GM12878 (cell line): ENCODE measurements around the gene SEMA3D. TPM values are rescaled to one million over a fixed set of nuclear protein-coding genes. Genes with fewer than 3 reads are reported as not detected.

Experiments
- ATAC-seq: fragments of 200-7000 bp; cut with Tn5 transposase; 3 replicates; pipeline ENCODE4 v1.9.1; 2020; ENCODE audit warnings: mild to moderate bottlenecking, moderate library complexity
- BruUV-seq: library from RNA; stranded (reverse); fragments of 400-500 nt; replicated peaks from 2 replicates; lab custom pipeline; 2021; lab: Mats Ljungman, UMichigan
- CTCF ChIA-PET: fragments of 300-600 bp; sonication (Branson Sonifier 250); formaldehyde crosslinking; extraction: SDS; loops from one replicate; lab custom pipeline; 2021; ENCODE audit warnings: inconsistent platforms; lab: Yijun Ruan, JAX
- POLR2A ChIA-PET: fragments of 350-600 bp; formaldehyde crosslinking; extraction: SDS; loops from one replicate; lab custom pipeline; 2021; ENCODE audit warnings: inconsistent platforms; lab: Charles Lee
- RAD21 ChIA-PET: fragments of 300-600 bp; sonication (Branson Sonifier 250); formaldehyde crosslinking; loops from one replicate; lab custom pipeline; 2023; ENCODE audit warnings: antibody characterized with exemption; ENCODE audit not compliant: unreplicated experiment; lab: Charles Lee
- SMC1A ChIA-PET: fragments of 300-600 bp; sonication (Branson Sonifier 250); formaldehyde crosslinking; loops from one replicate; lab custom pipeline; 2023; ENCODE audit not compliant: unreplicated experiment, uncharacterized antibody; lab: Charles Lee
- DNase-seq: peaks from one replicate; pipeline ENCODE4 v3.0.0-alpha.2; 2011; ENCODE audit warnings: low read depth, low spot score
- FAIRE-seq: peaks from 3 replicates; lab custom pipeline; 2011; peaks lifted over from hg19 to GRCh38; lab: Jason Lieb, UNC
- H2AFZ ChIP-seq: 2 replicates; pipeline ENCODE4 v1.6.0; 2011; ENCODE audit warnings: low read depth, low read length, control low read depth; ENCODE audit not compliant: control insufficient read depth
- H3K27ac ChIP-seq: 2 replicates; pipeline ENCODE4 v1.5.1; 2011; ENCODE audit warnings: control low read depth; ENCODE audit not compliant: control insufficient read depth, insufficient read depth
- H3K27me3 ChIP-seq, 2 experiments: replicated peaks in 1 of 2; 2 replicates each; pipeline versions ENCODE4 v1.6.0 to v1.6.1; 2011; ENCODE audit warnings: low read length in 1 of 2; ENCODE audit not compliant: control insufficient read depth in 2 of 2, insufficient read depth in 2 of 2
- H3K36me3 ChIP-seq, 2 experiments: 2 replicates each; pipeline ENCODE4 v1.5.1; 2011; ENCODE audit warnings: low read length in 1 of 2; ENCODE audit not compliant: control insufficient read depth in 2 of 2, insufficient read depth in 2 of 2
- H3K4me1 ChIP-seq: 2 replicates; pipeline ENCODE4 v1.6.1; 2011; ENCODE audit warnings: mild to moderate bottlenecking, low read length, moderate library complexity, mixed read lengths; ENCODE audit not compliant: control insufficient read depth, insufficient read depth
- H3K4me2 ChIP-seq: 2 replicates; pipeline ENCODE4 v1.6.0; 2011; ENCODE audit warnings: control low read depth; ENCODE audit not compliant: control insufficient read depth, insufficient read depth
- H3K4me3 ChIP-seq: fragments of 200-600 bp; sonication (generic); 2 replicates; pipeline ENCODE4 v1.5.1; 2016
- H3K79me2 ChIP-seq: 2 replicates; pipeline ENCODE4 v1.6.0; 2011; ENCODE audit warnings: low read length; ENCODE audit not compliant: control insufficient read depth, insufficient read depth
- H3K9ac ChIP-seq: 2 replicates; pipeline ENCODE4 v1.8.0; 2011; ENCODE audit warnings: low read length, control low read depth, mixed read lengths; ENCODE audit not compliant: control insufficient read depth, insufficient read depth
- H3K9me3 ChIP-seq: replicated peaks from 3 replicates; pipeline ENCODE4 v1.5.1; 2011; ENCODE audit warnings: mild to moderate bottlenecking, low read length; ENCODE audit not compliant: control insufficient read depth, insufficient read depth
- H4K20me1 ChIP-seq: 2 replicates; pipeline ENCODE4 v1.6.0; 2011; ENCODE audit not compliant: control insufficient read depth, insufficient read depth
- BHLHE40 ChIP-seq, 2 experiments: fragments of 450-650 bp in 1 of 2; IDR thresholded peaks; 2 replicates each; pipeline ENCODE4 v1.6.1; 2011 to 2017; ENCODE audit warnings: low read depth in 2 of 2, borderline replicate concordance in 1 of 2, improper control_type of control experiment in 1 of 2, low read length in 1 of 2, mild to moderate bottlenecking in 1 of 2
- NRF1 ChIP-seq: conservative IDR thresholded peaks from 2 replicates; pipeline ENCODE4 v1.6.1; 2011; ENCODE audit warnings: mild to moderate bottlenecking, low read depth, low read length, improper control_type of control experiment
- SMAD1 ChIP-seq: fragments of 450-650 bp; IDR thresholded peaks from 2 replicates; pipeline ENCODE4 v1.6.1; 2018; ENCODE audit warnings: mild to moderate bottlenecking, low read depth; ENCODE audit not compliant: partially characterized antibody
- ZSCAN29 ChIP-seq: fragments of 450-650 bp; IDR thresholded peaks from 2 replicates; pipeline ENCODE4 v1.6.1; 2017; ENCODE audit warnings: mild to moderate bottlenecking, moderate library complexity
- whole genome bisulfite sequencing: methylation state at CpG from one replicate; pipeline ENCODE4 v1.1.6; 2016; ENCODE audit warnings: low lambda C conversion rate; ENCODE audit not compliant: insufficient replicate concordance, insufficient coverage; ENCODE audit errors: missing lambda C conversion rate; 5-methylcytosine and 5-hydroxymethylcytosine counted together
- in situ Hi-C: fragments of 300-500 bp; cut with MboI; formaldehyde crosslinking; loops from 9 replicates; pipeline ENCODE4 v1.14.3; 2018; ENCODE audit warnings: mixed read lengths
- intact Hi-C: fragments of 100-400 bp; cut with micrococcal nuclease; formaldehyde crosslinking; loops from one replicate; pipeline ENCODE4 v1.14.2; 2022; ENCODE audit not compliant: unreplicated experiment
- polyA plus RNA-seq, 11 experiments: library from polyadenylated mRNA; depleted of rRNA in 4 of 11; unstranded in 6 of 11; stranded (reverse) in 5 of 11; fragments of >200 nt; fragmentation: Nextera tagmentation in 4 of 11; fragmentation: Illumina TruSeq in 1 of 11; extraction: Ambion mirVana in 4 of 11; extraction: Trizol in 1 of 11; gene quantifications; 1 replicate in 1 of 11; 2 replicates in 10 of 11; pipeline versions ENCODE4 v1.2.1 to v1.2.3, GENCODE V29; 2011 to 2016; ENCODE audit warnings: inconsistent platforms in 2 of 11, missing spikeins in 2 of 11, low read depth in 1 of 11
- total RNA-seq, 4 experiments: library from RNA; depleted of rRNA in 3 of 4; stranded (reverse); fragments of >200 nt in 3 of 4; fragmentation: Illumina TruSeq in 1 of 4; extraction: Trizol in 1 of 4; gene quantifications; 2 replicates each; pipeline versions ENCODE4 v1.2.1 to v1.2.3, GENCODE V29; 2013 to 2021

SEMA3D gene
- total and polyA plus RNA-seq, 10 of the 15 experiments (the other 5 are each of a cell fraction or from before 2014, with no cell fraction given): 0.04 TPM; not detected in 9

DNA sequence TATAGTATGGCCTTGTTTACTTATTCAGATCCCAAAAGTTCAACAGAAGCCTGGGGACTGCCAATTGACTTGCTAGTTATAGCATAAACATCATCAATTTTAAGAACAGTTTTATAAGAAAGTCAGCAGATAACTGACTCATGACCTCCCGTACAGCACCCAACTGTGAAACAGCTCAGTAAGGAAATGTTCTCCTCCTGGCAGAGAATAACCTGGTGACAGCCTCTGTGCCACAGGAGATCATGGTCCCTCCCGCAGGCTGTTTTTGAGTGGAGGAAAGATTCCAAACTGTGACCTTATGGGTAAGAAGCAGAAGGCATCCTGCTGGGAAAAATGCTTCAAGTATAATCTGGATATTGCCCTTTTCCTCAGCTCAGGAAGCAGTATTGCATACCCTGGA is 182.5 kb downstream of the SEMA3D start:
- H3K79me2 ChIP-seq: no peaks in the 10 kb centered on the region
- TF ChIP-seq ZSCAN29 (no peak), BHLHE40 (IDR thresholded peaks at IDR 0.05; ENCODE audit: borderline replicate concordance in 1 of 2, low read depth in 2 of 2, low read length in 1 of 2) (no peak), NRF1 (no peak)
- TF ChIP-seq, all 136 proteins: peak for 0
- H3K4me1 ChIP-seq: no peaks in the 10 kb centered on the region
- no peaks in the 10 kb centered on the region for H3K36me3 ChIP-seq
- no peak overlapping the region for H3K27ac ChIP-seq
- CTCF ChIA-PET: no interaction called here
- in situ Hi-C loops (no loop called here), intact Hi-C loops (no loop called here)
- SMC1A ChIA-PET: interaction anchor here (0.9 kb wide), 1 partner anchor 36 kb away, joined by 4 read pairs; no protein-coding TSS in a partner anchor
- no peak overlapping the region for H3K4me2 ChIP-seq
- no peak for DNase-seq
- no TSS peak for BruUV-seq
- no peaks in the 10 kb centered on the region for H4K20me1 ChIP-seq
- no peak overlapping the region for H2AFZ ChIP-seq
- H3K9me3 ChIP-seq: no peaks in the 10 kb centered on the region
- POLR2A ChIA-PET: no interaction called here
- no peak for ATAC-seq
- RAD21 ChIA-PET: no interaction called here
- no peak overlapping the region for H3K4me3 ChIP-seq
- no peak overlapping the region for H3K9ac ChIP-seq
- FAIRE-seq: no peak
- no peaks in the 10 kb centered on the region for H3K27me3 ChIP-seq
- WGBS: 24% methylated on average over 2 of the region's 2 CpGs

DNA sequence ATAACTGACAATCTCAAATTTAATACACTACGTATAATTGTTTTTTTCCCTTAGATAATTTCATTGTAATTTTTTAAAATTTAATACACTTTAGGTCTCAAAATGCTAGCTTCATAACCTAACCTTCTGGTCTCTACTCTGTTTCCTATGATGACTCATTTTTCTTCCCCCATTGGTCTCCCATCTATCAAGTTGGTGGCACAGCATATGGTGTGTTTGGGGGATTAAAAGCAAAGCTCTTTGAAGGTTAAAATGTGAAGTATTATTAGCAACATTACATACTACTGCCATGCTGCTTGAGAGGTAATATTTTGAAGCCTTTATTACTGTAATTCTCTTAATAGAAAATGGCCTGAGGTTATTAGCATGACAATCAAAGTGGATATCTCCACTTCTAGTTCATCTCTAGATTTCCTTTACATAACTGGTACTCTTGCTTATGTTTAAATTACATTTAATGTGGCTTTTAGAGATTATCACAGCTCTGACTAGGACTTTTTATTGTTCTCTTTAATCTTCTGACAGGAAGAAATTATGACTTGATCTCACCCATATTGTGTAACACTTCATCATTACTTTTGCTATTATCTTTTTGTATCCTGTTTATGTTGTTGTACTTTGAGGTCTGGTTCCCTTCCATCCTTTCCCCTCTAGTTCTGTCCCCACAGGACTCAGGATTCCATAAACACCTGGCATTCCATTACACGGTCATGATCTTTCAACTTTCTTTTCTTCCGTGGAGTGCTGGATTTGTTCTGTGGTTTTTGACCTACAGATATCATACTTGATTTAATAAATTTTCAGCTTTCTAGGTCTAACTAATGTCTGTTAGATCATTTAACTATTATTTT is 185.1 kb downstream of the SEMA3D start:
- DNase-seq: no peak
- no peak overlapping the region for H3K4me2 ChIP-seq
- no peak overlapping the region for H3K9ac ChIP-seq
- no peak for FAIRE-seq
- no peaks in the 10 kb centered on the region for H3K36me3 ChIP-seq
- no peaks in the 10 kb centered on the region for H4K20me1 ChIP-seq
- no peaks in the 10 kb centered on the region for H3K79me2 ChIP-seq
- WGBS: 49% methylated on average over 3 of the region's 3 CpGs
- H3K9me3 ChIP-seq: no peaks in the 10 kb centered on the region
- SMC1A ChIA-PET: interaction anchor here (1.8 kb wide), 1 partner anchor 1025 kb away, joined by 4 read pairs; no protein-coding TSS in a partner anchor
- RAD21 ChIA-PET: no interaction called here
- intact Hi-C loops (no loop called here), in situ Hi-C loops (no loop called here)
- H3K4me3 ChIP-seq: no peak overlapping the region
- no peak overlapping the region for H2AFZ ChIP-seq
- H3K4me1 ChIP-seq: no peaks in the 10 kb centered on the region
- BruUV-seq: no TSS peak
- no peak overlapping the region for H3K27ac ChIP-seq
- ATAC-seq: no peak
- H3K27me3 ChIP-seq: no peaks in the 10 kb centered on the region
- CTCF ChIA-PET: interaction anchor here (1.0 to 2.2 kb wide), 4 partner anchors 9 to 1066 kb away, joined by 3 to 5 read pairs (median 4); no protein-coding TSS in a partner anchor
- no peak for TF ChIP-seq SMAD1
- TF ChIP-seq, all 136 proteins: peak for 0
- POLR2A ChIA-PET: no interaction called here
